ENCODE data around the gene ZFP64. TPM values are rescaled to one million over a fixed set of nuclear protein-coding genes. Genes with fewer than 3 reads are reported as not detected.

ZFP64 gene
- total RNA-seq, 1 experiment from 2014 or later = 25.6 TPM

DNA sequence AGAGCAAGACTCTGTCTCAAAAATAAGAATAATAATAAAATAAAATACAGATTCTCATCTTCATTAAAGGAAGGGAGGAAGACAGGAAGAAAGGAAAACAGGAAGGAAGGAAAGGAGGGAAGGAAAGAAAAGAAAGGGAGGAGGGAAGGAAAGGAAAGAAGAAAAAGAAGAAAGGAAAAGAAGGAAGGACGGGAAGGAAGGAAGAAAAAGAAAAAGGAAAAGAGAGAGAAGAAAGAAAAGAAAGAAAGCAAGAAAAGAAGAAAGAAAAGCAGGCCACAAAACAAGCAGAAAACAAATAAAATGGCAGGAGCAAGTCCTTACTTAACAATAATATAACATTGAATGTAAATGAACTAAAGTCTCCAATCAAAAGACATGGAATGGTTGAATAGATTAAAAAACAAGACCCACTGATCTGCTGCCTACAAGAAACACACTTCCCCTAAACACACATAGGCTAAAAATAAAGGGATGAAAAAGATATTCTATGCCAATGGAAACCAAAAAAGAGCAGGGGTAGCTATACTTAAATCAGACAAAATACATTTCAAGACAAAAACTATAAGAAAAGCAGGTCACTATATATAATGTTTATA lies 60.4 kb downstream of the ZFP64 start:
- ChIA-PET POLR2A (interaction anchor here (0.6 kb wide), 1 partner anchor 47 kb away, joined by 4 read pairs; no protein-coding TSS in a partner anchor), CTCF (interaction anchor here (1.1 kb wide), 1 partner anchor 20 kb away, joined by 3 read pairs; no protein-coding TSS in a partner anchor)
- H3K27me3 ChIP-seq (replicated peaks; ENCODE audit: control insufficient read depth, insufficient read depth, low read length) = no peaks in the 10 kb centered on the region
- H3K27ac Mint-ChIP-seq (ENCODE audit: unreplicated experiment) = no peak overlapping the region
- H3K9me3 Mint-ChIP-seq (ENCODE audit: unreplicated experiment) = no peaks in the 10 kb centered on the region
- H3K27me3 Mint-ChIP-seq (ENCODE audit: insufficient read depth, unreplicated experiment) = peaks cover 9% of the 10 kb centered on the region
- no peaks in the 10 kb centered on the region for H3K4me1 Mint-ChIP-seq (ENCODE audit: low read depth, unreplicated experiment)
- no peaks in the 10 kb centered on the region for H3K9me3 ChIP-seq
- TF ChIP-seq, protein P1, sequence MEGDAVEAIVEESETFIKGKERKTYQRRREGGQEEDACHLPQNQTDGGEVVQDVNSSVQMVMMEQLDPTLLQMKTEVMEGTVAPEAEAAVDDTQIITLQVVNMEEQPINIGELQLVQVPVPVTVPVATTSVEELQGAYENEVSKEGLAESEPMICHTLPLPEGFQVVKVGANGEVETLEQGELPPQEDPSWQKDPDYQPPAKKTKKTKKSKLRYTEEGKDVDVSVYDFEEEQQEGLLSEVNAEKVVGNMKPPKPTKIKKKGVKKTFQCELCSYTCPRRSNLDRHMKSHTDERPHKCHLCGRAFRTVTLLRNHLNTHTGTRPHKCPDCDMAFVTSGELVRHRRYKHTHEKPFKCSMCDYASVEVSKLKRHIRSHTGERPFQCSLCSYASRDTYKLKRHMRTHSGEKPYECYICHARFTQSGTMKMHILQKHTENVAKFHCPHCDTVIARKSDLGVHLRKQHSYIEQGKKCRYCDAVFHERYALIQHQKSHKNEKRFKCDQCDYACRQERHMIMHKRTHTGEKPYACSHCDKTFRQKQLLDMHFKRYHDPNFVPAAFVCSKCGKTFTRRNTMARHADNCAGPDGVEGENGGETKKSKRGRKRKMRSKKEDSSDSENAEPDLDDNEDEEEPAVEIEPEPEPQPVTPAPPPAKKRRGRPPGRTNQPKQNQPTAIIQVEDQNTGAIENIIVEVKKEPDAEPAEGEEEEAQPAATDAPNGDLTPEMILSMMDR (IDR thresholded peaks at IDR 0.05; ENCODE audit: insufficient read depth in 1 of 2, low read depth in 1 of 2, low read length in 1 of 2, severe bottlenecking in 1 of 2, unreplicated experiment in 1 of 2) = no peak
- BruUV-seq (replicated peaks) = no TSS peak
- H3K4me3 ChIP-seq (ENCODE audit: low read depth, low read length) = no peak overlapping the region
- H3K36me3 Mint-ChIP-seq (ENCODE audit: insufficient read depth, unreplicated experiment) = no peaks in the 10 kb centered on the region
- no peaks in the 10 kb centered on the region for H3K4me1 ChIP-seq
- DNase-seq = no peak
- H3K4me3 Mint-ChIP-seq (ENCODE audit: unreplicated experiment) = no peak overlapping the region
- H3K36me3 ChIP-seq (ENCODE audit: control insufficient read depth, insufficient read depth, low read length) = no peaks in the 10 kb centered on the region
- intact Hi-C loops (cut with micrococcal nuclease; ENCODE audit: unreplicated experiment) = no loop called here

DNA sequence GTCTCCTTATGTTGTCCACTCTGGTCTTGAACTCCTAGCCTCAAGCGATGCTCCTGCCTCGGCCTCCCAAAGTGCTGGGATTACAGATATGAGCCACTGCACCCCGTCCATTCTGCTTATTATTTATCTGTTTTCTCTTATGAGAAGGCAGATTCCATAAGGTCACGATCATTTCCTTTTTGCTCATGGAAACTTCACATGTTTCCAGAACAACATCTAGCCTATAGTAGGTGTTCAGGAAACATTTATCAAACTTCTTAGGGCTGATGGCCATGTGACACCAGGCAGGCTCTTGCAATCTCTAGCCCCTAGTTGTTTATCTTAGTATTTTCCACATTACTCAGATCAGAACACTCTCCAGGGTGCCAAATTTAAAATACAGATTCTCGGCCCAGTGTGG lies 61.2 kb downstream of the ZFP64 start:
- Histone ChIP-seq H3K4me3 (ENCODE audit: low read depth, low read length) (no peak overlapping the region), H3K36me3 (ENCODE audit: control insufficient read depth, insufficient read depth, low read length) (no peaks in the 10 kb centered on the region), H3K9me3 (no peaks in the 10 kb centered on the region), H3K4me1 (no peaks in the 10 kb centered on the region), H3K27me3 (replicated peaks; ENCODE audit: control insufficient read depth, insufficient read depth, low read length) (no peaks in the 10 kb centered on the region)
- Mint-ChIP-seq H3K9me3 (ENCODE audit: unreplicated experiment) (no peaks in the 10 kb centered on the region), H3K4me3 (ENCODE audit: unreplicated experiment) (no peak overlapping the region), H3K4me1 (ENCODE audit: low read depth, unreplicated experiment) (no peaks in the 10 kb centered on the region), H3K27me3 (ENCODE audit: insufficient read depth, unreplicated experiment) (peaks cover 9% of the 10 kb centered on the region), H3K36me3 (ENCODE audit: insufficient read depth, unreplicated experiment) (no peaks in the 10 kb centered on the region), H3K27ac (ENCODE audit: unreplicated experiment) (no peak overlapping the region)
- TF ChIP-seq, protein P1 (IDR thresholded peaks at IDR 0.05; ENCODE audit: insufficient read depth in 1 of 2, low read depth in 1 of 2, low read length in 1 of 2, severe bottlenecking in 1 of 2, unreplicated experiment in 1 of 2) = no peak
- DNase-seq = no peak
- CTCF ChIA-PET = no interaction called here
- intact Hi-C loops (cut with micrococcal nuclease; ENCODE audit: unreplicated experiment) = no loop called here
- POLR2A ChIA-PET = interaction anchor here (0.6 kb wide), 1 partner anchor 48 kb away, joined by 4 read pairs; no protein-coding TSS in a partner anchor
- BruUV-seq (replicated peaks) = no TSS peak

DNA sequence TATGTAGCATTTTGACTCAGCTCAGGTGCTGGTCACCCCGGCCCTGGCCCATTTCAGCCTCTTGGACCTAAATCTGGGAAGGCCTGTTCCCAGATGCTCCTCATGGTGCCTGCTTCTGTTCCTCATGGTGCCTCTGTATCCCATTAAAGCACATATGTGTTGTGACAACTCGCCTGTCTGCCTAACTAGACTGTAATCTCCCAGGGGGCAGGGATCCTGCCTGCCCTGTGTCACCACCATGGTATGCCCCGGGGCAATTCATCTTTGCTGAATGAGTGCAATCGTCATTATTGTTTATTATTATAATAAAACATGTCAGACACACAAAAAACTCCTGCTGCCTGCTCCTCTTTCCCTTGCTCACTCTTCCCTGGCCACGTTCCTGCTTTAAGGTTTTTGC lies 62.0 kb downstream of the ZFP64 start:
- TF ChIP-seq, protein P1 (IDR thresholded peaks at IDR 0.05; ENCODE audit: insufficient read depth in 1 of 2, low read depth in 1 of 2, low read length in 1 of 2, severe bottlenecking in 1 of 2, unreplicated experiment in 1 of 2) = no peak
- Histone ChIP-seq H3K36me3 (ENCODE audit: control insufficient read depth, insufficient read depth, low read length) (no peaks in the 10 kb centered on the region), H3K4me3 (ENCODE audit: low read depth, low read length) (no peak overlapping the region), H3K9me3 (no peaks in the 10 kb centered on the region), H3K4me1 (no peaks in the 10 kb centered on the region), H3K27me3 (replicated peaks; ENCODE audit: control insufficient read depth, insufficient read depth, low read length) (no peaks in the 10 kb centered on the region)
- CTCF ChIA-PET = interaction anchor here (1.4 to 1.5 kb wide), 2 partner anchors 15 to 1142 kb away, joined by 4 to 13 read pairs; no protein-coding TSS in a partner anchor
- no peaks in the 10 kb centered on the region for H3K36me3 Mint-ChIP-seq (ENCODE audit: insufficient read depth, unreplicated experiment)
- no peak overlapping the region for H3K27ac Mint-ChIP-seq (ENCODE audit: unreplicated experiment)
- no peak overlapping the region for H3K4me3 Mint-ChIP-seq (ENCODE audit: unreplicated experiment)
- DNase-seq = no peak
- no peaks in the 10 kb centered on the region for H3K9me3 Mint-ChIP-seq (ENCODE audit: unreplicated experiment)
- peaks cover 9% of the 10 kb centered on the region for H3K27me3 Mint-ChIP-seq (ENCODE audit: insufficient read depth, unreplicated experiment)
- BruUV-seq (replicated peaks) = no TSS peak
- H3K4me1 Mint-ChIP-seq (ENCODE audit: low read depth, unreplicated experiment) = no peaks in the 10 kb centered on the region
- intact Hi-C loops (cut with micrococcal nuclease; ENCODE audit: unreplicated experiment) = loop anchor here (2.0 to 5.0 kb wide), 2 partner anchors 63 to 183 kb away; partner anchors contain the start of gene ZFP64
- POLR2A ChIA-PET = no interaction called here

All from Caco-2 (cell line).